Osteocyte (in vitro differentiated cells): ENCODE results near the gene SLC52A1. TPM values are rescaled to one million over a fixed set of nuclear protein-coding genes. Genes with fewer than 3 reads are reported as not detected.
"Not testable (repeated sequence)": the region's sequence is repeated elsewhere in the genome, so short reads cannot be mapped to it uniquely, and the experiment has no call there.

Source experiments
- DNase-seq: peaks from one replicate; pipeline ENCODE4 v3.0.0; 2021; ENCODE audit warnings: mixed read lengths; ENCODE audit not compliant: unreplicated experiment; ENCODE audit errors: extremely low spot score
- H3K27ac Mint-ChIP-seq: one replicate; pipeline ENCODE4 v1.8.0; 2021; ENCODE audit warnings: mild to moderate bottlenecking, mixed read lengths; ENCODE audit not compliant: unreplicated experiment
- H3K27me3 Mint-ChIP-seq: one replicate; pipeline ENCODE4 v1.8.0; 2021; ENCODE audit warnings: mixed read lengths; ENCODE audit not compliant: unreplicated experiment
- H3K36me3 Mint-ChIP-seq: one replicate; pipeline ENCODE4 v1.8.0; 2021; ENCODE audit warnings: mixed read lengths; ENCODE audit not compliant: unreplicated experiment
- H3K4me1 Mint-ChIP-seq: one replicate; pipeline ENCODE4 v1.8.0; 2021; ENCODE audit warnings: mixed read lengths; ENCODE audit not compliant: unreplicated experiment
- H3K4me3 Mint-ChIP-seq: one replicate; pipeline ENCODE4 v1.8.0; 2021; ENCODE audit warnings: mild to moderate bottlenecking, moderate library complexity, mixed read lengths; ENCODE audit not compliant: unreplicated experiment
- H3K9me3 Mint-ChIP-seq: one replicate; pipeline ENCODE4 v1.8.0; 2021; ENCODE audit warnings: mixed read lengths; ENCODE audit not compliant: unreplicated experiment
- CTCF ChIP-seq: fragments of 200-600 bp; sonication (generic); IDR thresholded peaks from 2 replicates; pipeline ENCODE4 v1.5.0; 2021; ENCODE audit warnings: antibody characterized with exemption, mild to moderate bottlenecking, moderate library complexity
- total RNA-seq: library from RNA; stranded (reverse); gene quantifications from 2 replicates; pipeline ENCODE4 v1.2.1, GENCODE V29; 2021

Gene SLC52A1
- total RNA-seq, 1 donor from 2014 or later = not detected

GRCh38 chr17:5031365-5032082 lies 3.7 kb downstream of the SLC52A1 start:
- DNase-seq = peak; percentile 91
- Mint-ChIP-seq H3K9me3 (no peaks in the 10 kb centered on the region), H3K4me3 (peak overlapping the region; percentile 70), H3K4me1 (peaks cover 5% of the 10 kb centered on the region), H3K36me3 (no peaks in the 10 kb centered on the region), H3K27ac (peak overlapping the region; percentile 76), H3K27me3 (peaks cover 6% of the 10 kb centered on the region)
- TF ChIP-seq CTCF = peak; percentile 69

GRCh38 chr17:5030168-5030567 lies 5.1 kb downstream of the SLC52A1 start:
- DNase-seq, H3K9me3 Mint-ChIP-seq, H3K27ac Mint-ChIP-seq, H3K36me3 Mint-ChIP-seq, H3K27me3 Mint-ChIP-seq, H3K4me3 Mint-ChIP-seq, H3K4me1 Mint-ChIP-seq: not testable (repeated sequence)

GRCh38 chr17:5027916-5028315 lies 7.3 kb downstream of the SLC52A1 start:
- DNase-seq = no peak
- Mint-ChIP-seq H3K9me3 (no peaks in the 10 kb centered on the region), H3K4me1 (peaks cover 5% of the 10 kb centered on the region), H3K4me3 (no peak overlapping the region), H3K36me3 (peaks cover 8% of the 10 kb centered on the region), H3K27me3 (no peaks in the 10 kb centered on the region), H3K27ac (no peak overlapping the region)
- no peak for TF ChIP-seq CTCF

GRCh38 chr17:5027299-5027698 lies 7.9 kb downstream of the SLC52A1 start:
- TF ChIP-seq CTCF = no peak
- Mint-ChIP-seq H3K4me1 (peaks cover 5% of the 10 kb centered on the region), H3K9me3 (no peaks in the 10 kb centered on the region), H3K27ac (no peak overlapping the region), H3K27me3 (no peaks in the 10 kb centered on the region), H3K36me3 (peaks cover 8% of the 10 kb centered on the region), H3K4me3 (no peak overlapping the region)
- DNase-seq = no peak

GRCh38 chr17:5024604-5025003 lies 10.6 kb downstream of the SLC52A1 start:
- no peak overlapping the region for H3K4me3 Mint-ChIP-seq
- DNase-seq = no peak
- no peaks in the 10 kb centered on the region for H3K9me3 Mint-ChIP-seq
- H3K4me1 Mint-ChIP-seq = no peaks in the 10 kb centered on the region
- H3K27me3 Mint-ChIP-seq = no peaks in the 10 kb centered on the region
- TF ChIP-seq CTCF = no peak
- peaks cover 30% of the 10 kb centered on the region for H3K36me3 Mint-ChIP-seq
- no peak overlapping the region for H3K27ac Mint-ChIP-seq
